Stimulated activated CD4-positive, alpha-beta T cell treated with anti-CD3 and anti-CD28 coated beads, Interleukin-4, amount 100 ng/mL, for 24 hours (primary cell): ENCODE measurements around the gene MAN2A2.

ENCODE experiments used
- DNase-seq: peaks from one replicate; pipeline ENCODE4 v3.0.0-alpha.2; 2020

MAN2A2 gene

DNA sequence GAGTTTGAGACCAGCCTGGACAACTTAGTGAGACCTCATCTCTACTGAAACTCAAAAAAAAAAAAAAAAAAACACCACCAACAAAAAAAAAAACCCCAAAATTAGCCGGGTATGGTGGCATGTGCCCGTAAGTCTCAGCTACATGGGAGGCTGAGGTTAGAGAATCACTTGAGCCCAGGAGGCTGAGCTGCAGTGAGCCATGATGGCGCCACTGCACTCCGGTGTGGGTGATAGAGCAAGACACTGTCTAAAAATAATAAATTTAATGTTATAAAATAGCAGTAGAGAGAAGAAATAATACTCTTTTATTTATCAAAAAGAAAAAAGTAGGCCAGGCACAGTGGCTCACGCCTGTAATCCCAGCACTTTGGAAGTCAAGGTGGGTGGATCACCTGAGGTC lies 69.0 kb downstream of the MAN2A2 start:
- DNase-seq, result no peak
